ENCODE data around the gene OR9Q2. TPM values are rescaled to one million over a fixed set of nuclear protein-coding genes. Genes with fewer than 3 reads are reported as not detected.
"Not testable (repeated sequence)": the region's sequence is repeated elsewhere in the genome, so short reads cannot be mapped to it uniquely, and the experiment has no call there.

Gene OR9Q2
- total and polyA plus RNA-seq, 2 of the 8 experiments (the other 6 are each of a cell fraction or from before 2014, with no cell fraction given), result not detected

- TF ChIP-seq, protein P1, sequence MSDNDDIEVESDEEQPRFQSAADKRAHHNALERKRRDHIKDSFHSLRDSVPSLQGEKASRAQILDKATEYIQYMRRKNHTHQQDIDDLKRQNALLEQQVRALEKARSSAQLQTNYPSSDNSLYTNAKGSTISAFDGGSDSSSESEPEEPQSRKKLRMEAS (IDR thresholded peaks at IDR 0.05), result no peak
- no peak for TF ChIP-seq KDM5A (IDR thresholded peaks at IDR 0.05; ENCODE audit: low read length)
- no peak for TF ChIP-seq BRCA1 (IDR thresholded peaks at IDR 0.05; ENCODE audit: low read depth, low read length)
- no peak for TF ChIP-seq PHF8 (conservative IDR thresholded peaks at IDR 0.05; ENCODE audit: low read depth, low read length)
These were observed 15.2 kb downstream of the OR9Q2 start, which contains the start of gene OR1S2 (continued) for GRCh38 chr11:58204042-58204441.

GRCh38 chr11:58212420-58212819, 23.6 kb downstream of the OR9Q2 start, which contains the start of gene OR1S1:
Gene OR1S1, plus strand, starts transcription at chr11:58212720.
- H3K4me1 ChIP-seq (replicated peaks in 1 of 4; ENCODE audit: control insufficient read depth in 3 of 4, insufficient read depth in 4 of 4, low read length in 3 of 4); H3K56ac ChIP-seq (replicated peaks; ENCODE audit: insufficient read length, low read depth, low read length); H3K23me2 ChIP-seq (ENCODE audit: low read depth, low read length); H3K23ac ChIP-seq (ENCODE audit: insufficient read length); H4K8ac ChIP-seq (ENCODE audit: extremely low read depth, insufficient read depth, low read length); FAIRE-seq; DNase-seq (ENCODE audit: low read depth in 1 of 2, low spot score in 2 of 2); H2AFZ ChIP-seq (ENCODE audit: low read length); H3K4me3 ChIP-seq (ENCODE audit: extremely low read depth in 1 of 4, insufficient read depth in 2 of 4, low read depth in 3 of 4, low read length in 4 of 4); H2BK20ac ChIP-seq (ENCODE audit: low read length); H3K9ac ChIP-seq (replicated peaks in 1 of 4; ENCODE audit: extremely low read depth in 1 of 4, low read depth in 3 of 4, low read length in 3 of 4); H3K79me1 ChIP-seq (ENCODE audit: low read depth, low read length); H3K27me3 ChIP-seq (replicated peaks in 1 of 4; ENCODE audit: control insufficient read depth in 3 of 4, extremely low read depth in 1 of 4, insufficient read depth in 3 of 4, low read length in 3 of 4); H3K4me2 ChIP-seq (ENCODE audit: insufficient read depth in 1 of 2, low read depth in 2 of 2, low read length in 2 of 2); H3K18ac ChIP-seq (ENCODE audit: extremely low read depth, low read length); H2BK15ac ChIP-seq (ENCODE audit: low read length); H2BK5ac ChIP-seq (ENCODE audit: low read depth, low read length); H2BK120ac ChIP-seq (replicated peaks; ENCODE audit: low read depth, low read length); H3K27ac ChIP-seq (ENCODE audit: low read depth, low read length); POLR2A ChIA-PET (ENCODE audit: partially characterized antibody); H4K20me1 ChIP-seq (replicated peaks in 1 of 2; ENCODE audit: control insufficient read depth in 1 of 2, insufficient read depth in 2 of 2, low read length in 2 of 2); H3K36me3 ChIP-seq (ENCODE audit: control insufficient read depth in 2 of 4, insufficient read depth in 4 of 4, low read length in 3 of 4); H2BK12ac ChIP-seq (ENCODE audit: low read depth, low read length); H4K91ac ChIP-seq (replicated peaks; ENCODE audit: insufficient read length, low read length); H4K5ac ChIP-seq (ENCODE audit: insufficient read length, low read depth, low read length); CTCF ChIA-PET (ENCODE audit: partially characterized antibody); H2AK5ac ChIP-seq (ENCODE audit: low read depth, low read length); H3K79me2 ChIP-seq (ENCODE audit: control insufficient read depth in 1 of 2, insufficient read depth in 2 of 2, low read length in 2 of 2); H3K14ac ChIP-seq (ENCODE audit: insufficient read length); H3K4ac ChIP-seq (replicated peaks; ENCODE audit: insufficient read length, low read depth, low read length): not testable (repeated sequence)
- H3K9me3 ChIP-seq (ENCODE audit: insufficient read depth in 2 of 2, low read depth in 1 of 2, low read length in 1 of 2), result peaks cover 0 to 19% of the 10 kb centered on the region in 2 experiments; a peak in 1 of 4 replicates
- WGBS, 2 experiments (ENCODE audit: extremely low coverage in 1 of 2, insufficient coverage in 1 of 2, insufficient read length in 1 of 2, insufficient replicate concordance in 2 of 2, low coverage in 1 of 2, low lambda C conversion rate in 2 of 2, missing lambda C conversion rate in 1 of 2), result 90% methylated on average over 1 of the region's 2 CpGs; no CpG with 5 or more reads in 1 of the 2 experiments
